NCI-H748 (cell line): ENCODE results near the gene EFCAB3.
"Not testable (repeated sequence)": the region's sequence is repeated elsewhere in the genome, so short reads cannot be mapped to it uniquely, and the experiment has no call there.

Source experiments
- DNase-seq: peaks from one replicate; lab custom pipeline; 2025; ENCODE audit not compliant: unreplicated experiment; lab: John Stamatoyannopoulos, UW

Gene EFCAB3

GRCh38 chr17:62464422-62464821 lies 84.1 kb downstream of the EFCAB3 start:
- not testable (repeated sequence) for DNase-seq

- DNase-seq, result not testable (repeated sequence)
These were observed 84.9 kb downstream of the EFCAB3 start for GRCh38 chr17:62465271-62465670.
